Parathyroid adenoma (tissue), 2 donors: ENCODE measurements around the gene PTPRM.

Experiments
- H2AFZ ChIP-seq: fragments of 300-600 bp; sonication (generic); one replicate; pipeline ENCODE4 v1.7.0; 2017; ENCODE audit warnings: antibody characterized with exemption, mild to moderate bottlenecking
- H3K27ac ChIP-seq: fragments of 300-600 bp; sonication (generic); one replicate; pipeline ENCODE4 v1.7.0; 2017
- H3K27me3 ChIP-seq: fragments of 300-600 bp; sonication (generic); one replicate; pipeline ENCODE4 v1.7.0; 2017; ENCODE audit warnings: low read length; ENCODE audit not compliant: control insufficient read depth, insufficient read depth
- H3K36me3 ChIP-seq: fragments of 300-600 bp; sonication (generic); one replicate; pipeline ENCODE4 v1.7.0; 2017; ENCODE audit warnings: low read length; ENCODE audit not compliant: control insufficient read depth, insufficient read depth
- H3K4me1 ChIP-seq: fragments of 300-600 bp; sonication (generic); one replicate; pipeline ENCODE4 v1.7.0; 2017; ENCODE audit warnings: control low read depth
- H3K4me2 ChIP-seq: fragments of 300-600 bp; sonication (generic); one replicate; pipeline ENCODE4 v1.7.0; 2017; ENCODE audit warnings: low read length
- H3K4me3 ChIP-seq: fragments of 300-600 bp; sonication (generic); one replicate; pipeline ENCODE4 v1.7.0; 2017; ENCODE audit warnings: low read depth, low read length
- H3K79me2 ChIP-seq: fragments of 300-600 bp; sonication (generic); one replicate; pipeline ENCODE4 v1.7.0; 2017; ENCODE audit warnings: control low read depth
- H3K9ac ChIP-seq: fragments of 300-600 bp; sonication (generic); one replicate; pipeline ENCODE4 v1.7.0; 2017; ENCODE audit warnings: mild to moderate bottlenecking
- H3K9me3 ChIP-seq: fragments of 300-600 bp; sonication (generic); one replicate; pipeline ENCODE4 v1.7.0; 2017; ENCODE audit warnings: low read length; ENCODE audit not compliant: control insufficient read depth
- CTCF ChIP-seq: fragments of 300-600 bp; sonication (generic); IDR thresholded peaks from one replicate; pipeline ENCODE4 v1.7.0; 2017; ENCODE audit warnings: antibody characterized with exemption, mild to moderate bottlenecking
- donor health status: primary hyperparathyroidism.

The PTPRM gene

GRCh38 chr18:7775843-7776242, 208.7 kb downstream of the PTPRM start:
- Histone ChIP-seq H3K4me2 (no peak overlapping the region), H3K27me3 (no peaks in the 10 kb centered on the region), H3K4me1 (no peaks in the 10 kb centered on the region), H3K4me3 (no peak overlapping the region), H3K27ac (no peak overlapping the region), H3K79me2 (no peaks in the 10 kb centered on the region), H3K9me3 (no peaks in the 10 kb centered on the region), H3K9ac (no peak overlapping the region), H3K36me3 (no peaks in the 10 kb centered on the region), H2AFZ (no peak overlapping the region)
- no peak for TF ChIP-seq CTCF

GRCh38 chr18:7778181-7778580, 211.1 kb downstream of the PTPRM start:
- Histone ChIP-seq H3K27ac (no peak overlapping the region), H2AFZ (no peak overlapping the region), H3K36me3 (no peaks in the 10 kb centered on the region), H3K4me1 (no peaks in the 10 kb centered on the region), H3K9ac (no peak overlapping the region), H3K4me3 (no peak overlapping the region), H3K4me2 (no peak overlapping the region), H3K9me3 (no peaks in the 10 kb centered on the region), H3K79me2 (peaks cover 4% of the 10 kb centered on the region), H3K27me3 (no peaks in the 10 kb centered on the region)
- no peak for TF ChIP-seq CTCF

GRCh38 chr18:7779211-7779610, 212.1 kb downstream of the PTPRM start:
- Histone ChIP-seq H3K27ac (no peak overlapping the region), H3K27me3 (no peaks in the 10 kb centered on the region), H3K9ac (no peak overlapping the region), H3K4me3 (no peak overlapping the region), H3K4me1 (no peaks in the 10 kb centered on the region), H3K9me3 (no peaks in the 10 kb centered on the region), H3K4me2 (no peak overlapping the region), H3K79me2 (peaks cover 4% of the 10 kb centered on the region), H2AFZ (no peak overlapping the region), H3K36me3 (no peaks in the 10 kb centered on the region)
- no peak for TF ChIP-seq CTCF

GRCh38 chr18:7784171-7784570, 217.1 kb downstream of the PTPRM start:
- Histone ChIP-seq H3K79me2 (peaks cover 4% of the 10 kb centered on the region), H2AFZ (no peak overlapping the region), H3K27ac (no peak overlapping the region), H3K9me3 (no peaks in the 10 kb centered on the region), H3K27me3 (no peaks in the 10 kb centered on the region), H3K4me2 (no peak overlapping the region), H3K4me1 (no peaks in the 10 kb centered on the region), H3K36me3 (no peaks in the 10 kb centered on the region), H3K9ac (no peak overlapping the region), H3K4me3 (no peak overlapping the region)
- no peak for TF ChIP-seq CTCF

GRCh38 chr18:7786569-7786968, 219.5 kb downstream of the PTPRM start:
- Histone ChIP-seq H3K36me3 (no peaks in the 10 kb centered on the region), H3K27me3 (no peaks in the 10 kb centered on the region), H3K9ac (no peak overlapping the region), H3K4me2 (no peak overlapping the region), H3K4me1 (peaks cover 3% of the 10 kb centered on the region), H3K4me3 (no peak overlapping the region), H3K79me2 (peaks cover 4% of the 10 kb centered on the region), H3K27ac (no peak overlapping the region), H3K9me3 (no peaks in the 10 kb centered on the region), H2AFZ (no peak overlapping the region)
- TF ChIP-seq CTCF = no peak
